ENCODE results near the gene POP5. TPM values are rescaled to one million over a fixed set of nuclear protein-coding genes. Genes with fewer than 3 reads are reported as not detected.
"Not testable (repeated sequence)": the region's sequence is repeated elsewhere in the genome, so short reads cannot be mapped to it uniquely, and the experiment has no call there.

POP5 gene
- total RNA-seq, 1 experiment from 2014 or later = 41.0 TPM

- Histone ChIP-seq H3K27me3 (replicated peaks; ENCODE audit: insufficient read depth, low read depth, low read length, poor library complexity) (no peaks in the 10 kb centered on the region), H3K4me1 (ENCODE audit: insufficient read depth, low read length, poor library complexity, severe bottlenecking) (peaks cover 21% of the 10 kb centered on the region), H3K36me3 (ENCODE audit: insufficient read depth, low read length, poor library complexity, severe bottlenecking) (peaks cover 10% of the 10 kb centered on the region), H3K4me3 (ENCODE audit: low read depth, low read length, poor library complexity, severe bottlenecking) (no peak overlapping the region), H3K9me3 (ENCODE audit: low read depth, low read length, poor library complexity, severe bottlenecking) (no peaks in the 10 kb centered on the region), H3K27ac (ENCODE audit: low read depth, low read length, poor library complexity, severe bottlenecking) (no peak overlapping the region)
- no TSS peak for BruUV-seq (replicated peaks)
- DNase-seq (ENCODE audit: low spot score) = no peak
- ChIA-PET POLR2A (ENCODE audit: low non-redundant PET) (interaction anchor here (0.6 kb wide), 1 partner anchor 332 kb away, joined by 3 read pairs; no protein-coding TSS in a partner anchor), CTCF (no interaction called here)
- no peak for TF ChIP-seq CTCF (conservative IDR thresholded peaks at IDR 0.05; ENCODE audit: low read depth, low read length)
- no peak for TF ChIP-seq EZH2 (IDR thresholded peaks at IDR 0.05; ENCODE audit: borderline replicate concordance, low read depth, low read length, poor library complexity, severe bottlenecking)
- intact Hi-C loops (cut with micrococcal nuclease; ENCODE audit: unreplicated experiment) = no loop called here
Measured at GRCh38 chr12:120532701-120533238, 48.4 kb downstream of the POP5 start.

- POLR2A ChIA-PET (ENCODE audit: low non-redundant PET); H3K4me1 ChIP-seq (ENCODE audit: insufficient read depth, low read length, poor library complexity, severe bottlenecking); H3K9me3 ChIP-seq (ENCODE audit: low read depth, low read length, poor library complexity, severe bottlenecking); CTCF ChIA-PET; DNase-seq (ENCODE audit: low spot score); H3K27me3 ChIP-seq (replicated peaks; ENCODE audit: insufficient read depth, low read depth, low read length, poor library complexity); H3K36me3 ChIP-seq (ENCODE audit: insufficient read depth, low read length, poor library complexity, severe bottlenecking); BruUV-seq (replicated peaks); intact Hi-C loops (cut with micrococcal nuclease; ENCODE audit: unreplicated experiment): not testable (repeated sequence)
- Histone ChIP-seq H3K4me3 (ENCODE audit: low read depth, low read length, poor library complexity, severe bottlenecking) (peak overlapping the region; percentile 83), H3K27ac (ENCODE audit: low read depth, low read length, poor library complexity, severe bottlenecking) (peak overlapping the region; percentile 90)
Measured at GRCh38 chr12:120530418-120530761, 50.8 kb downstream of the POP5 start.

- peak overlapping the region; percentile 90 for H3K27ac ChIP-seq (ENCODE audit: low read depth, low read length, poor library complexity, severe bottlenecking)
- TF ChIP-seq EZH2 (IDR thresholded peaks at IDR 0.05; ENCODE audit: borderline replicate concordance, low read depth, low read length, poor library complexity, severe bottlenecking) (no peak), CTCF (conservative IDR thresholded peaks at IDR 0.05; ENCODE audit: low read depth, low read length) (no peak)
- no peaks in the 10 kb centered on the region for H3K9me3 ChIP-seq (ENCODE audit: low read depth, low read length, poor library complexity, severe bottlenecking)
- peak overlapping the region; percentile 83 for H3K4me3 ChIP-seq (ENCODE audit: low read depth, low read length, poor library complexity, severe bottlenecking)
- no TSS peak for BruUV-seq (replicated peaks)
- H3K36me3 ChIP-seq (ENCODE audit: insufficient read depth, low read length, poor library complexity, severe bottlenecking) = no peaks in the 10 kb centered on the region
- H3K27me3 ChIP-seq (replicated peaks; ENCODE audit: insufficient read depth, low read depth, low read length, poor library complexity) = no peaks in the 10 kb centered on the region
- peak; percentile 60 for DNase-seq (ENCODE audit: low spot score)
- CTCF ChIA-PET = no interaction called here
- H3K4me1 ChIP-seq (ENCODE audit: insufficient read depth, low read length, poor library complexity, severe bottlenecking) = no peaks in the 10 kb centered on the region
- POLR2A ChIA-PET (ENCODE audit: low non-redundant PET) = no interaction called here
- intact Hi-C loops (cut with micrococcal nuclease; ENCODE audit: unreplicated experiment) = no loop called here
Measured at GRCh38 chr12:120529641-120530417, 51.4 kb downstream of the POP5 start.
